CD4-positive, alpha-beta T cell (primary cell): ENCODE data around the gene KIAA0232. TPM values are rescaled to one million over a fixed set of nuclear protein-coding genes. Genes with fewer than 3 reads are reported as not detected.

Experiments used
- ATAC-seq: fragments of 200-7000 bp; cut with Tn5 transposase; one replicate; pipeline ENCODE4 v1.10.0; 2022; ENCODE audit warnings: mild to moderate bottlenecking; ENCODE audit not compliant: poor library complexity
- CTCF ChIA-PET: fragments of 350-600 bp; sonication (Branson Sonifier 250); formaldehyde crosslinking; loops from one replicate; lab custom pipeline; 2021; ENCODE audit warnings: antibody characterized with exemption, inconsistent platforms; lab: Charles Lee
- POLR2A ChIA-PET: fragments of 350-600 bp; sonication (Branson Sonifier 250); formaldehyde crosslinking; loops from one replicate; lab custom pipeline; 2021; ENCODE audit warnings: antibody characterized with exemption, inconsistent platforms; lab: Charles Lee
- DNase-seq, 14 experiments: peaks; one replicate each; pipeline ENCODE4 v3.0.0-alpha.2; 2013 to 2020; ENCODE audit warnings: mixed read lengths in 2 of 14
- H3K27ac ChIP-seq, 2 donors: one replicate each; pipeline versions ENCODE4 v1.5.1 to v1.7.0; 2013; ENCODE audit warnings: low read length in 2 of 2, low read depth in 1 of 2, mild to moderate bottlenecking in 1 of 2
- H3K27me3 ChIP-seq, 2 experiments: 1 replicate in 1 of 2; 2 replicates in 1 of 2; pipeline versions ENCODE4 v1.6.1 to v1.7.0; 2013; ENCODE audit warnings: low read length in 2 of 2, control low read depth in 1 of 2, mild to moderate bottlenecking in 1 of 2, moderate library complexity in 1 of 2; ENCODE audit not compliant: insufficient read depth in 2 of 2, control insufficient read depth in 1 of 2
- H3K36me3 ChIP-seq: one replicate; pipeline ENCODE4 v1.6.1; 2013; ENCODE audit warnings: low read length, control low read depth; ENCODE audit not compliant: insufficient read depth
- H3K4me1 ChIP-seq: one replicate; pipeline ENCODE4 v1.6.1; 2013; ENCODE audit warnings: low read length, control low read depth; ENCODE audit not compliant: insufficient read depth
- H3K4me3 ChIP-seq: one replicate; pipeline ENCODE4 v1.5.1; 2013; ENCODE audit warnings: mild to moderate bottlenecking, low read length, moderate library complexity
- H3K9me3 ChIP-seq, 2 experiments: 1 replicate in 1 of 2; 2 replicates in 1 of 2; pipeline versions ENCODE4 v1.6.1 to v1.7.0; 2013; ENCODE audit warnings: low read length in 2 of 2, mild to moderate bottlenecking in 2 of 2, control low read depth in 1 of 2, moderate library complexity in 1 of 2; ENCODE audit not compliant: control insufficient read depth in 1 of 2, insufficient read depth in 1 of 2
- H3K27ac Mint-ChIP-seq: one replicate; pipeline ENCODE4 v1.8.0; 2020; ENCODE audit warnings: mixed read lengths
- H3K27me3 Mint-ChIP-seq: one replicate; pipeline ENCODE4 v1.8.0; 2021; ENCODE audit warnings: mixed read lengths
- H3K36me3 Mint-ChIP-seq: one replicate; pipeline ENCODE4 v1.8.0; 2021; ENCODE audit warnings: low read depth, mixed read lengths
- H3K4me1 Mint-ChIP-seq: one replicate; pipeline ENCODE4 v1.8.0; 2021; ENCODE audit warnings: low read depth, mixed read lengths
- H3K4me3 Mint-ChIP-seq: one replicate; pipeline ENCODE4 v1.8.0; 2020; ENCODE audit warnings: mild to moderate bottlenecking, mixed read lengths
- H3K9me3 Mint-ChIP-seq: one replicate; pipeline ENCODE4 v1.8.0; 2020; ENCODE audit warnings: mixed read lengths
- intact Hi-C, 2 experiments: fragments of 100-400 bp; cut with DNase I in 1 of 2; cut with micrococcal nuclease in 1 of 2; formaldehyde crosslinking; loops; one replicate each; pipeline versions ENCODE4 v1.15.1 to v1.9.0; 2023 to 2025; cut with DNase I, micrococcal nuclease
- total RNA-seq, 174 experiments: library from RNA in 2 of 174; stranded (reverse) in 2 of 174; gene quantifications; one replicate each; pipeline ENCODE4 v1.2.3 and lab custom pipeline; 2021 to 2026
- TF ChIP-seq, protein P1 (sequence below): fragments of 200-600 bp; IDR thresholded peaks from one replicate; pipeline ENCODE4 v1.8.0; 2022; ENCODE audit warnings: antibody characterized with exemption, mild to moderate bottlenecking

The KIAA0232 gene
- total RNA-seq, 2 experiments from 2014 or later: 15.3 to 17.8 TPM

DNA sequence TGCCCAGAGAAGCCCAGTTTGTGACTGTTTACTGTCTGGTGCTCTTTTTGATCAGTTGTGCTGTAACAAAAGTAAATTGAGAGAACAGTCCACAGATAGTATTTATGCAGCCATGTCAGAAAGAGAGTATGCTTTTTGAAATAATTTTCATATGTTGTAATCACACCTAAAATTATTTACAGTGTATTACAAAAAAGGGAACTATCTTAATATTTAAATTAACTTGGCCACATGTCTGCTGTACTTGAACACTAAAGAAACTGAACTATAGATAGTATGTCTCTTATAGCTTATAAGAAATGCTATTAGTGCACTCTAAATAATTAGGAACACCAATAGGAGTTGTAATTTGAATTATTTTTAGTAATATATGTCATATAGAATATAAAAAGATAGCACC, 30.2 kb downstream of the KIAA0232 start:
- no peak overlapping the region for H3K27ac Mint-ChIP-seq
- no peaks in the 10 kb centered on the region for H3K27me3 Mint-ChIP-seq
- H3K4me3 Mint-ChIP-seq: no peak overlapping the region
- peaks cover 30% of the 10 kb centered on the region for H3K36me3 Mint-ChIP-seq
- TF ChIP-seq, protein P1, sequence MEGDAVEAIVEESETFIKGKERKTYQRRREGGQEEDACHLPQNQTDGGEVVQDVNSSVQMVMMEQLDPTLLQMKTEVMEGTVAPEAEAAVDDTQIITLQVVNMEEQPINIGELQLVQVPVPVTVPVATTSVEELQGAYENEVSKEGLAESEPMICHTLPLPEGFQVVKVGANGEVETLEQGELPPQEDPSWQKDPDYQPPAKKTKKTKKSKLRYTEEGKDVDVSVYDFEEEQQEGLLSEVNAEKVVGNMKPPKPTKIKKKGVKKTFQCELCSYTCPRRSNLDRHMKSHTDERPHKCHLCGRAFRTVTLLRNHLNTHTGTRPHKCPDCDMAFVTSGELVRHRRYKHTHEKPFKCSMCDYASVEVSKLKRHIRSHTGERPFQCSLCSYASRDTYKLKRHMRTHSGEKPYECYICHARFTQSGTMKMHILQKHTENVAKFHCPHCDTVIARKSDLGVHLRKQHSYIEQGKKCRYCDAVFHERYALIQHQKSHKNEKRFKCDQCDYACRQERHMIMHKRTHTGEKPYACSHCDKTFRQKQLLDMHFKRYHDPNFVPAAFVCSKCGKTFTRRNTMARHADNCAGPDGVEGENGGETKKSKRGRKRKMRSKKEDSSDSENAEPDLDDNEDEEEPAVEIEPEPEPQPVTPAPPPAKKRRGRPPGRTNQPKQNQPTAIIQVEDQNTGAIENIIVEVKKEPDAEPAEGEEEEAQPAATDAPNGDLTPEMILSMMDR: no peak
- H3K9me3 ChIP-seq: peaks cover 0 to 4% of the 10 kb centered on the region in 2 experiments
- H3K4me1 Mint-ChIP-seq: peaks cover 51% of the 10 kb centered on the region
- no peaks in the 10 kb centered on the region for H3K4me1 ChIP-seq
- H3K36me3 ChIP-seq: no peaks in the 10 kb centered on the region
- intact Hi-C loops: no loop called here
- DNase-seq: no peak
- peaks cover 2% of the 10 kb centered on the region for H3K9me3 Mint-ChIP-seq
- POLR2A ChIA-PET: no interaction called here
- H3K27me3 ChIP-seq: no peaks in the 10 kb centered on the region
- CTCF ChIA-PET: no interaction called here
- H3K27ac ChIP-seq: no peak overlapping the region
- no peak overlapping the region for H3K4me3 ChIP-seq
- no peak for ATAC-seq

DNA sequence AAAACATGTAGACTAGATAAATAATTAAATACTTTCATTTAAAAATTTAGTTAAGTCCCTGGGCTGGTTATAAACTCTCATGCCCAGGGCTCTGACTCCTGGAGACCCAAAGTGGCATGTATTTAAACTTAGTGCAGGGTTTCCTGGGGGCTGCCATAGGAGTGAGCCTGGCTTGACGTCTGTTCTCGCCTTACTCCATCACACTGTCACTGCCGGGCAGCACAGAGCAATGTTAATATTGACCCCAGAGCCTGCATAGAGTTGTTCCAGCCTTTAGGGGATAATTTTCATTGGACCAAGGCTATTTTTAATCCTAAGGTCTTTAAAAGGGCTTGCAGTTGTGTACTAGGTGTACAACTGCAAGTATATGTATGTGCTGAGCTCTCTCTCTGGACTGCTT, 31.2 kb downstream of the KIAA0232 start:
- no peak overlapping the region for H3K27ac Mint-ChIP-seq
- H3K36me3 ChIP-seq: no peaks in the 10 kb centered on the region
- ATAC-seq: no peak
- H3K4me1 Mint-ChIP-seq: peaks cover 44% of the 10 kb centered on the region
- peaks cover under 1 to 4% of the 10 kb centered on the region in 2 experiments for H3K9me3 ChIP-seq
- ChIA-PET CTCF (no interaction called here), POLR2A (no interaction called here)
- intact Hi-C loops: no loop called here
- H3K36me3 Mint-ChIP-seq: peaks cover 39% of the 10 kb centered on the region
- no peak overlapping the region for H3K27ac ChIP-seq
- peaks cover 6% of the 10 kb centered on the region for H3K9me3 Mint-ChIP-seq
- no peaks in the 10 kb centered on the region for H3K27me3 ChIP-seq
- H3K4me1 ChIP-seq: no peaks in the 10 kb centered on the region
- no peaks in the 10 kb centered on the region for H3K27me3 Mint-ChIP-seq
- TF ChIP-seq, protein P1: no peak
- H3K4me3 Mint-ChIP-seq: no peak overlapping the region
- H3K4me3 ChIP-seq: no peak overlapping the region
- DNase-seq: no peak

DNA sequence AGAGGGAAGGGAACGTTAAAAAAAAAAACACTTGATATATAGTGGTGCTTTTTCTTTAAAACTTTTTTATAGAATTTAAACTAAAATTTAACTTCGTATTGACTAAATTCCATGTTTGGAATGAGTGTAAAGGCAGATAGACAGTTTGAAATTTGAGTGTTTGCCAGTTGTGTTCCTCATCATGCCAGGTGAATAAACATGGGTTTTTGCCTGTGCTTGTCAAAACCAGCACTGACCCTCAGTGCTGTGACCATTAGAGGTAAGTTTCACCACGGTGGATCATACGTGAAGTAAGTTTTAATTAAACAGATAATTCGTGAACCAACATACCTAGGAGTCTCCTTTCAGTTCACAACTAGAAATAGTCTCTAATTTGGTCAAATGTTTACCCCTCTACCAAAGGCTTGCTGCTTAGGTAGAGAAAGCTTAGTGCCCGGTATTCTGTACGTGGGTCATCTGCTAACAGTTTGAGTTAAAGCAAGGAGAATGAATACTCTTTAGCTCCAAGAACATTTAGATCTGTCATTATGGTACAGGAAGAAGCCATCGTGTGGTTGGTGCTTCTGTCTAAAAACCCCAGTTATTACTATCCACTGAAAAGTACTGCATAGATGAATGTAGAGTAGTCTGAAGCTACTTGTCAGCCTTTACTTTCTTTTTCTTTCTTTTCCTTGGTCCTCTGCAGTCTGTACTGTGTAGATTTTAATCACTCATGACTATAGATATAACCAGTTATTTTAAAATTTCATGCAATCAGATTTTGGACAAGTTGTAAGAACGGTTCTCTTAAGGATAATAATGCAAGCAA, 32.7 kb downstream of the KIAA0232 start:
- no peaks in the 10 kb centered on the region for H3K27me3 ChIP-seq
- H3K27me3 Mint-ChIP-seq: no peaks in the 10 kb centered on the region
- ChIA-PET POLR2A (no interaction called here), CTCF (no interaction called here)
- TF ChIP-seq, protein P1: no peak
- intact Hi-C loops: no loop called here
- peaks cover 53% of the 10 kb centered on the region for H3K36me3 Mint-ChIP-seq
- no peaks in the 10 kb centered on the region for H3K4me1 ChIP-seq
- peaks cover 30% of the 10 kb centered on the region for H3K4me1 Mint-ChIP-seq
- H3K27ac Mint-ChIP-seq: no peak overlapping the region
- no peak overlapping the region for H3K4me3 ChIP-seq
- no peaks in the 10 kb centered on the region for H3K36me3 ChIP-seq
- peaks cover 4 to 13% of the 10 kb centered on the region in 2 experiments for H3K9me3 ChIP-seq
- no peak for ATAC-seq
- H3K27ac ChIP-seq: no peak overlapping the region
- peaks cover 8% of the 10 kb centered on the region for H3K9me3 Mint-ChIP-seq
- no peak overlapping the region for H3K4me3 Mint-ChIP-seq
- DNase-seq: no peak
